Hepatocyte (in vitro differentiated cells): ENCODE measurements around the gene PHYHIPL.

ENCODE experiments used
- EZH2 ChIP-seq: fragments of 200-600 bp; sonication (generic); IDR thresholded peaks from 2 replicates; pipeline ENCODE4 v1.6.1; 2016; ENCODE audit warnings: antibody characterized with exemption, mild to moderate bottlenecking, borderline replicate concordance
- EZH2phosphoT487 ChIP-seq: fragments of 200-600 bp; sonication (generic); IDR thresholded peaks from one replicate; pipeline ENCODE4 v1.6.1; 2018; ENCODE audit warnings: antibody characterized with exemption, mild to moderate bottlenecking, low read depth, moderate library complexity; ENCODE audit not compliant: unreplicated experiment, severe bottlenecking
- TF ChIP-seq, protein P1 (sequence below): fragments of 200-600 bp; sonication (generic); IDR thresholded peaks from 2 replicates; pipeline ENCODE4 v1.5.1; 2016; ENCODE audit warnings: antibody characterized with exemption, mild to moderate bottlenecking; ENCODE audit not compliant: poor library complexity

DNA sequence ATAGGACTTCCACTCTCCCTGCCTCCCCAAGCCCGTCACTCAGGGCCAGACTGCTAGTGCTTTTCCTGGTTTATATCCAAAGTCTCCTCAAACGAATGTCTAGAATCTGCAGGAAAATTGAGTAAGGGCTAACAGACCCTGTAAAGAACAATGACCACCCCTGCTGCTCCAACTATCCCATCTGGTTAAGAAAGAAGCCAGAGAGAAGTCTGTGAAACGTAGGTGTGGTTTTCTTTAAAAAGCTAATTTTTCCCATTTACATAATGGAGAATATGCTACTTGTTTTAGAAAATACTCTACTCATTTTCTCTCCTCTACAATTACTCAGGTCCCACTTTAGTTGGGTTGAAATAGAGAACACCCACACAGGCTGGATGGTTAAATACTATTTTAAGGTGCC, 113.4 kb downstream of the PHYHIPL start:
- TF ChIP-seq EZH2phosphoT487 = no peak
- TF ChIP-seq, protein P1, sequence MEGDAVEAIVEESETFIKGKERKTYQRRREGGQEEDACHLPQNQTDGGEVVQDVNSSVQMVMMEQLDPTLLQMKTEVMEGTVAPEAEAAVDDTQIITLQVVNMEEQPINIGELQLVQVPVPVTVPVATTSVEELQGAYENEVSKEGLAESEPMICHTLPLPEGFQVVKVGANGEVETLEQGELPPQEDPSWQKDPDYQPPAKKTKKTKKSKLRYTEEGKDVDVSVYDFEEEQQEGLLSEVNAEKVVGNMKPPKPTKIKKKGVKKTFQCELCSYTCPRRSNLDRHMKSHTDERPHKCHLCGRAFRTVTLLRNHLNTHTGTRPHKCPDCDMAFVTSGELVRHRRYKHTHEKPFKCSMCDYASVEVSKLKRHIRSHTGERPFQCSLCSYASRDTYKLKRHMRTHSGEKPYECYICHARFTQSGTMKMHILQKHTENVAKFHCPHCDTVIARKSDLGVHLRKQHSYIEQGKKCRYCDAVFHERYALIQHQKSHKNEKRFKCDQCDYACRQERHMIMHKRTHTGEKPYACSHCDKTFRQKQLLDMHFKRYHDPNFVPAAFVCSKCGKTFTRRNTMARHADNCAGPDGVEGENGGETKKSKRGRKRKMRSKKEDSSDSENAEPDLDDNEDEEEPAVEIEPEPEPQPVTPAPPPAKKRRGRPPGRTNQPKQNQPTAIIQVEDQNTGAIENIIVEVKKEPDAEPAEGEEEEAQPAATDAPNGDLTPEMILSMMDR = no peak
- TF ChIP-seq EZH2 = no peak
